ENCODE measurements around the gene KLHL29. TPM values are rescaled to one million over a fixed set of nuclear protein-coding genes. Genes with fewer than 3 reads are reported as not detected.
A peak's percentile ranks its signal among the peaks of the same experiment; 100 is the strongest.

The KLHL29 gene
- total RNA-seq, 1 donor from 2014 or later: 5.0 TPM

- no peak for TF ChIP-seq CTCF (IDR thresholded peaks at IDR 0.05; ENCODE audit: insufficient read depth, low read length, severe bottlenecking)
- DNase-seq (ENCODE audit: low read depth): no peak
- Histone ChIP-seq H3K36me3 (ENCODE audit: control insufficient read depth, insufficient read depth, low read length) (no peaks in the 10 kb centered on the region), H3K4me3 (ENCODE audit: low read depth, low read length) (no peak overlapping the region), H3K27me3 (ENCODE audit: control insufficient read depth, insufficient read depth, low read length) (no peaks in the 10 kb centered on the region)
- peak; percentile 23 for FAIRE-seq
Observed at GRCh38 chr2:23423873-23424680, 39.1 kb downstream of the KLHL29 start.

- FAIRE-seq (no peak), DNase-seq (ENCODE audit: low read depth) (no peak)
- no peaks in the 10 kb centered on the region for H3K27me3 ChIP-seq (ENCODE audit: control insufficient read depth, insufficient read depth, low read length)
- H3K4me3 ChIP-seq (ENCODE audit: low read depth, low read length): no peak overlapping the region
- H3K36me3 ChIP-seq (ENCODE audit: control insufficient read depth, insufficient read depth, low read length): no peaks in the 10 kb centered on the region
- no peak for TF ChIP-seq CTCF (IDR thresholded peaks at IDR 0.05; ENCODE audit: insufficient read depth, low read length, severe bottlenecking)
Observed at GRCh38 chr2:23425338-23425871, 40.4 kb downstream of the KLHL29 start.

GRCh38 chr2:23425885-23426262, 40.9 kb downstream of the KLHL29 start:
- Histone ChIP-seq H3K4me3 (ENCODE audit: low read depth, low read length) (no peak overlapping the region), H3K27me3 (ENCODE audit: control insufficient read depth, insufficient read depth, low read length) (no peaks in the 10 kb centered on the region), H3K36me3 (ENCODE audit: control insufficient read depth, insufficient read depth, low read length) (no peaks in the 10 kb centered on the region)
- FAIRE-seq (no peak), DNase-seq (ENCODE audit: low read depth) (no peak)
- TF ChIP-seq CTCF (IDR thresholded peaks at IDR 0.05; ENCODE audit: insufficient read depth, low read length, severe bottlenecking): no peak

GRCh38 chr2:23426263-23426905, 41.4 kb downstream of the KLHL29 start:
- FAIRE-seq: no peak

GRCh38 chr2:23427350-23427749, 42.4 kb downstream of the KLHL29 start:
- Histone ChIP-seq H3K4me3 (ENCODE audit: low read depth, low read length) (no peak overlapping the region), H3K27me3 (ENCODE audit: control insufficient read depth, insufficient read depth, low read length) (no peaks in the 10 kb centered on the region), H3K36me3 (ENCODE audit: control insufficient read depth, insufficient read depth, low read length) (no peaks in the 10 kb centered on the region)
- FAIRE-seq (no peak), DNase-seq (ENCODE audit: low read depth) (no peak)
- no peak for TF ChIP-seq CTCF (IDR thresholded peaks at IDR 0.05; ENCODE audit: insufficient read depth, low read length, severe bottlenecking)

More at GRCh38 chr2:23426263-23426905, 41.4 kb downstream of the KLHL29 start:
- no peak for DNase-seq (ENCODE audit: low read depth)
- Histone ChIP-seq H3K4me3 (ENCODE audit: low read depth, low read length) (no peak overlapping the region), H3K36me3 (ENCODE audit: control insufficient read depth, insufficient read depth, low read length) (no peaks in the 10 kb centered on the region), H3K27me3 (ENCODE audit: control insufficient read depth, insufficient read depth, low read length) (no peaks in the 10 kb centered on the region)
- TF ChIP-seq CTCF (IDR thresholded peaks at IDR 0.05; ENCODE audit: insufficient read depth, low read length, severe bottlenecking): no peak
